Stimulated activated CD8-positive, alpha-beta memory T cell treated with anti-CD3 and anti-CD28 coated beads, Interleukin-4, amount 100 ng/mL, for 1 hour (primary cell): ENCODE data around the gene SPG11.
"Not testable (repeated sequence)": the region's sequence is repeated elsewhere in the genome, so short reads cannot be mapped to it uniquely, and the experiment has no call there.

Experiments
- DNase-seq, 2 donors: peaks; one replicate each; pipeline ENCODE4 v3.0.0-alpha.2; 2020; ENCODE audit warnings: low read depth in 2 of 2, low spot score in 1 of 2

Gene SPG11

GRCh38 chr15:44565387-44566154 lies 97.9 kb downstream of the SPG11 start:
- DNase-seq = no peak

- not testable (repeated sequence) for DNase-seq
These were observed 102.5 kb downstream of the SPG11 start for GRCh38 chr15:44560926-44561325.

- DNase-seq = no peak
These were observed 108.3 kb downstream of the SPG11 start for GRCh38 chr15:44554934-44555723.

GRCh38 chr15:44550734-44551133 lies 112.7 kb downstream of the SPG11 start:
- no peak for DNase-seq

GRCh38 chr15:44550256-44550655 lies 113.2 kb downstream of the SPG11 start:
- DNase-seq = no peak

GRCh38 chr15:44549152-44549551 lies 114.3 kb downstream of the SPG11 start:
- DNase-seq = not testable (repeated sequence)

- no peak for DNase-seq
These were observed 117.3 kb downstream of the SPG11 start for GRCh38 chr15:44545913-44546802.

- DNase-seq = not testable (repeated sequence)
These were observed 118.7 kb downstream of the SPG11 start for GRCh38 chr15:44544745-44545144.

GRCh38 chr15:44542596-44542995 lies 120.9 kb downstream of the SPG11 start:
- DNase-seq = no peak

- DNase-seq = no peak
These were observed 122.0 kb downstream of the SPG11 start for GRCh38 chr15:44541282-44541958.

- DNase-seq = no peak
These were observed 125.7 kb downstream of the SPG11 start for GRCh38 chr15:44537735-44538240.

- DNase-seq = peak; percentile 81 to 90
These were observed 126.3 kb downstream of the SPG11 start, which contains the start of gene EIF3J for GRCh38 chr15:44536962-44537734. TSS of gene EIF3J (plus strand) at chr15:44537147. CDS start at chr15:44537195, 48 bp downstream.

- DNase-seq = peak in 1 of 2 donors; percentile 47
These were observed 127.0 kb downstream of the SPG11 start for GRCh38 chr15:44536302-44536961.

- DNase-seq = no peak
These were observed 127.8 kb downstream of the SPG11 start for GRCh38 chr15:44535523-44536301.

- DNase-seq = no peak
These were observed 128.4 kb downstream of the SPG11 start for GRCh38 chr15:44535092-44535491.

- DNase-seq = no peak
These were observed 130.8 kb downstream of the SPG11 start for GRCh38 chr15:44532689-44533088.

- not testable (repeated sequence) for DNase-seq
These were observed 131.2 kb downstream of the SPG11 start for GRCh38 chr15:44532275-44532674.

GRCh38 chr15:44530653-44531052 lies 132.8 kb downstream of the SPG11 start:
- no peak for DNase-seq
